HG02870 (cell line): ENCODE measurements around the gene SETD2.

Experiments used
- ATAC-seq: cut with Tn5 transposase; IDR thresholded peaks from one replicate; pipeline ENCODE4 v1.9.1; 2021; ENCODE audit warnings: mild to moderate bottlenecking, moderate library complexity; ENCODE audit not compliant: unreplicated experiment

Gene SETD2

DNA sequence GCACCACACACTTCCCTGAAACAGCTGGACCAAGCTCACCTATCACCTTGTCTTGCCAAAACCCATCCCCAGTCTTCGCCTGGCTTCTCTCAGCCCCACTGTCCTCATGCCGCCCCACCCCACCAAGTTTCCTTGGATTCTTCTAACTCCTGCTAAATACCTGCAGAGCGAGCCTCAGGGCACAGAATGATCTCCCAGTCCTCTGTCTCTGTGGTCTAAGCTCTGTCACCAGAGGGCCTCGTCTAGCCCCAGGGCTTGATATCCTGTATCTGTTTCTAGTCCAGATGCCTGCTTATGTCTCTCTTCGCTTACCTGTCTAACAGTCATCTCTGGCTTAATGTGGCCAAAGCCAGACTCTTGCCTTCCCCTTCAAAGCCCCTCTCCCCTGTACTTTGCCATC is 197.1 kb downstream of the SETD2 start:
- no peak for ATAC-seq
